Transverse colon (tissue), 4 donors: ENCODE results near the gene SPG7. TPM values are rescaled to one million over a fixed set of nuclear protein-coding genes. Genes with fewer than 3 reads are reported as not detected.

ENCODE experiments used
- DNase-seq: peaks from one replicate; pipeline ENCODE4 v3.0.0-alpha.2; 2019
- H3K27ac ChIP-seq, 4 donors: fragments of 200-600 bp; sonication (generic); 2 replicates each; pipeline ENCODE4 v1.5.1; 2016 to 2018; ENCODE audit warnings: inconsistent platforms in 4 of 4
- H3K27me3 ChIP-seq: fragments of 200-600 bp; sonication (generic); 2 replicates; pipeline ENCODE4 v1.5.1; 2017; ENCODE audit warnings: inconsistent platforms
- H3K36me3 ChIP-seq, 4 donors: fragments of 200-600 bp; sonication (generic); 2 replicates each; pipeline ENCODE4 v1.5.1; 2017 to 2019; ENCODE audit warnings: inconsistent platforms in 4 of 4
- H3K4me1 ChIP-seq, 4 donors: fragments of 200-600 bp; sonication (generic); 2 replicates each; pipeline ENCODE4 v1.5.1; 2017 to 2020; ENCODE audit warnings: inconsistent platforms in 4 of 4
- H3K4me3 ChIP-seq, 4 donors: fragments of 200-600 bp; sonication (generic); 1 replicate in 1 of 4; 2 replicates in 3 of 4; pipeline versions ENCODE4 v1.5.1 to v1.6.1; 2017 to 2019; ENCODE audit warnings: inconsistent platforms in 4 of 4
- H3K9me3 ChIP-seq, 2 donors: fragments of 200-600 bp; sonication (generic); 2 replicates each; pipeline ENCODE4 v1.5.1; 2017 to 2019; ENCODE audit warnings: inconsistent platforms in 2 of 2
- EP300 ChIP-seq: sonication (generic); formaldehyde crosslinking; IDR thresholded peaks from one replicate; pipeline ENCODE4 v1.6.1; 2017; ENCODE audit warnings: antibody characterized with exemption, low read depth
- POLR2A ChIP-seq: fragments of 450-650 bp; IDR thresholded peaks from one replicate; pipeline ENCODE4 v1.6.1; 2016; ENCODE audit warnings: antibody characterized with exemption, mild to moderate bottlenecking, moderate library complexity
- POLR2AphosphoS5 ChIP-seq, 3 donors: sonication (generic); formaldehyde crosslinking; IDR thresholded peaks; one replicate each; pipeline ENCODE4 v1.6.1; 2016; ENCODE audit warnings: antibody characterized with exemption in 3 of 3
- WGBS, 2 donors: methylation state at CpG; one replicate each; pipeline ENCODE4 v1.1.5; 2018; ENCODE audit warnings: low coverage in 1 of 2; 5-methylcytosine and 5-hydroxymethylcytosine counted together
- in situ Hi-C, 4 donors: fragments of 200-750 bp; cut with MboI; loops; one replicate each; pipeline versions ENCODE4 v1.15.0 to v1.15.1; 2017; ENCODE audit warnings: low sequenced_read_pairs in 3 of 4, low pct_ligation_motif_present in 1 of 4, low pct_unique_long_range_greater_than_20kb in 1 of 4
- intact Hi-C: fragments of 100-400 bp; cut with DNase I; formaldehyde crosslinking; loops from one replicate; pipeline ENCODE4 v1.15.1; 2023; ENCODE audit warnings: low total_unique reads
- total RNA-seq, 4 donors: library from RNA; depleted of rRNA; stranded (reverse); fragments of >200 nt; gene quantifications; one replicate each; pipeline ENCODE4 v1.1.0, GENCODE V29; 2016
- TF ChIP-seq, protein P1 (sequence below), 5 experiments: fragments of 200-600 bp in 3 of 5; fragments of 450-650 bp in 2 of 5; sonication (generic) in 3 of 5; IDR thresholded peaks; 1 replicate in 2 of 5; 2 replicates in 3 of 5; pipeline ENCODE4 v1.5.1; 2016 to 2017; ENCODE audit warnings: antibody characterized with exemption in 5 of 5, inconsistent platforms in 3 of 5, mild to moderate bottlenecking in 2 of 5, moderate library complexity in 1 of 5

Gene SPG7
- total RNA-seq, 4 donors from 2014 or later, result 168 to 408 (median 285) TPM

DNA sequence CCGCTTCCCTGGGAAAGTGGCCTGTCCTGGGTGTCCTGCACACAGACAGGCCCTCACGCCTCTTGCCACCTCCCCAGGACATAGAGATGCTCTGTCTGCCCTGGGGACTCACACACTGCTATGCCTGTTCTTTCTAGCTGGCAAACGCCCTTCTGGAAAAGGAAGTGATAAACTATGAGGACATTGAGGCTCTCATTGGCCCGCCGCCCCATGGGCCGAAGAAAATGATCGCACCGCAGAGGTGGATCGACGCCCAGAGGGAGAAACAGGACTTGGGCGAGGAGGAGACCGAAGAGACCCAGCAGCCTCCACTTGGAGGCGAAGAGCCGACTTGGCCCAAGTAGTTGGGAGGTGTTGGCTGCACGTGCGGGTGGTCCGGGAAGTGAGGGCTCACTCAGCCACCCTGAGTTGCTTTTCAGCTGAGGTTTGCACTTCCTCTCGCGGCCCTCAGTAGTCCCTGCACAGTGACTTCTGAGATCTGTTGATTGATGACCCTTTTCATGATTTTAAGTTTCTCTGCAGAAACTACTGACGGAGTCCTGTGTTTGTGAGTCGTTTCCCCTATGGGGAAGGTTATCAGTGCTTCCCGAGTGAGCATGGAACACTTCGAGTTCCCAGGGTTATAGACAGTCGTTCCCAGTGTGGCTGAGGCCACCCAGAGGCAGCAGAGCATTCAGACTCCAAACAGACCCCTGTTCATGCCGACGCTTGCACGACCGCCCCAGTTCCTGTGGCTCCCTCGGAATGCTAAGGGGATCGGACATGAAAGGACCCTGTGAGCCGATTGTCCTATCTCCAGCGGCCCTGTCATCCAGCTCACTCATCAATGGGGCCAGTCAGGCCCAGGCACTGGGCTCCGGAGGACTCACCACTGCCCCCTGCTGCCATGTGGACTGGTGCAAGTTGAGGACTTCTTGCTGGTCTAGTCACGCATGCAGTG is 48.8 kb downstream of the SPG7 start:
- Histone ChIP-seq H3K36me3 (peaks cover 0 to 21% (median 6%) of the 10 kb centered on the region in 4 donors), H3K27ac (no peak overlapping the region)
- intact Hi-C loops, result no loop called here

DNA sequence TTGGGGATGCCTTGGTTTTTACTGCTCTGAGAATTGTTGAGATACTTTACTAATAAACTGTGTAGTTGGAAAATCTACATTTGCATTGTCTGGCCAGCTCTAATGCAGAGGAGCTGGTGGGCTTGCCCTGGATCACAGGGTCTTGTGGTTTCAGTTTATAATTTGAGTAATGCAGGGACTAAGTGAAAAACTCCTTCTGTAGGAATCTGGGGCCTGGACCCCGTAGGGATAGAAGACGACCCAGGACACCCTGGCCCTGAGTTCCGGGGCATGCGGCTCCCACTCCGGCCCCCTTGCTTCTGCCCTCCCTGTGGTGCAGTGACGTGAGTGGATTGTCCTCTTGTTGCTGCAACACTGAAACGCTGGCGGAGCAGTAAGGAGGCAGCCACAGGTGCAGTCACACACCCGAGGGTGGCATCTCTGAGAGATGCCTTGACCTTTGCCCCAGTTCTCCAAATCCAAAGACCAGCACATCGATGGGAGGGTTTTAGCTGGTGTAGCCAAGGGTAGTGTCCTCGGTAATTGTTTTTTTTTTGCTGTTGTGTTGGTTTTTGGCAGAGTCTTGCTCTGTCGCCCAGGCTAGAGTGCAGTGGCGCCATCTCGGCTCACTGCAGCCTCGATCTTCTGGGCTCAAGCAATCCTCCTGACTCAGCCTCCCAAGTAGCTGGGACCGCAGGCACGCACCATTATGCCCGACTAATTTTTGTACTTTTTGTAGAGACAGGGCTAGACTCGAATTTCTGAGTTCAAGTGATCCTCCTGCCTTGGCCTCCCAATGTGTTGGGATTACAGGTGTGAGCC is 49.7 kb downstream of the SPG7 start:
- no peak overlapping the region for H3K27ac ChIP-seq

More for the DNA sequence above, 48.8 kb downstream of the SPG7 start:
- H3K4me1 ChIP-seq, result peaks cover 15 to 29% (median 20%) of the 10 kb centered on the region in 4 donors
- H3K27me3 ChIP-seq, result no peaks in the 10 kb centered on the region
- in situ Hi-C loops, result no loop called here
- no peak overlapping the region for H3K4me3 ChIP-seq
- TF ChIP-seq, protein P1, sequence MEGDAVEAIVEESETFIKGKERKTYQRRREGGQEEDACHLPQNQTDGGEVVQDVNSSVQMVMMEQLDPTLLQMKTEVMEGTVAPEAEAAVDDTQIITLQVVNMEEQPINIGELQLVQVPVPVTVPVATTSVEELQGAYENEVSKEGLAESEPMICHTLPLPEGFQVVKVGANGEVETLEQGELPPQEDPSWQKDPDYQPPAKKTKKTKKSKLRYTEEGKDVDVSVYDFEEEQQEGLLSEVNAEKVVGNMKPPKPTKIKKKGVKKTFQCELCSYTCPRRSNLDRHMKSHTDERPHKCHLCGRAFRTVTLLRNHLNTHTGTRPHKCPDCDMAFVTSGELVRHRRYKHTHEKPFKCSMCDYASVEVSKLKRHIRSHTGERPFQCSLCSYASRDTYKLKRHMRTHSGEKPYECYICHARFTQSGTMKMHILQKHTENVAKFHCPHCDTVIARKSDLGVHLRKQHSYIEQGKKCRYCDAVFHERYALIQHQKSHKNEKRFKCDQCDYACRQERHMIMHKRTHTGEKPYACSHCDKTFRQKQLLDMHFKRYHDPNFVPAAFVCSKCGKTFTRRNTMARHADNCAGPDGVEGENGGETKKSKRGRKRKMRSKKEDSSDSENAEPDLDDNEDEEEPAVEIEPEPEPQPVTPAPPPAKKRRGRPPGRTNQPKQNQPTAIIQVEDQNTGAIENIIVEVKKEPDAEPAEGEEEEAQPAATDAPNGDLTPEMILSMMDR (IDR thresholded peaks at IDR 0.05), result peak; percentile 65 to 81 (median 77)
- peak in 1 of 3 donors; percentile 8 for TF ChIP-seq POLR2AphosphoS5 (IDR thresholded peaks at IDR 0.05)
- TF ChIP-seq POLR2A, result no peak
- TF ChIP-seq EP300, result no peak
- H3K9me3 ChIP-seq, result no peaks in the 10 kb centered on the region
- peak; percentile 83 for DNase-seq
- 72 to 80% methylated on average over 2 to 34 of the region's 34 CpGs for WGBS, 2 donors

DNA sequence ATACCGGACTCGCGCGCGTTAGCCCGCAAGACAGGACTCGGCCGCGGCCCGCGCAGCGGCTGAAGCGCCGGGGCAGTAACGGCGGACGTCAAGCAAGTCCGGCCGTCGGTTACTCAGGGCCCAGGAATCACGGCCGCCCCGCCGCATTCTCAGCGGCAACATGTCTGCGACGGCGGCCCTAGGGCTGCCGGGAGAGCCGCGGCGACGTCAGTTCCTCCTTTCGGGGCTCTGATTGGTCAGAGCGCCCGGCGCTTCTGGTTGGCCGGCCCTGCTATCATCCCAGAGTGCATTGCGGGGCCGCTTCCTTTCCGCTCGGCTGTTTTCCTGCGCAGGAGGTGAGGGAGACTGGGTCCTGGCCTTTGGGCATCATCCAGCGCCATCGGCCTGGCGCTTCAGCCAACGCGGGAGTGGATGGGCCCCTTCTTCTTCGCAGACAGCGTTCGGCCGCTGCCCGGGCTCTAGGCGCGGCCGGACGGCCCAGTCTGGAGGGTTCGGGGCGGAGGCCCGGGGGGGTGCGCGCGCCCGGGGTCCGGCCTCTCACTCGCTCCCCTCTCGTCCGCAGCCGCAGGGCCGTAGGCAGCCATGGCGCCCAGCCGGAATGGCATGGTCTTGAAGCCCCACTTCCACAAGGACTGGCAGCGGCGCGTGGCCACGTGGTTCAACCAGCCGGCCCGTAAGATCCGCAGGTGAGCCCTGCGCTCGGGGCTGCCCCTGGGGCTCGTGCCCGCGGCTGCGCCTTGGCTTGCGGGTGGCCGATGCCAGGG is 52.4 kb downstream of the SPG7 start, which contains the start of gene RPL13:
Gene RPL13 (plus strand): TSS at position 305 of the 764 bp plus-strand sequence. CDS start 278 bp downstream, at position 583.
- peak; percentile 95 for DNase-seq
- H3K4me3 ChIP-seq, result peak within 1 kb of the TSS; percentile 47 to 93 (median 66)
- H3K27ac ChIP-seq, result peak within 1 kb of the TSS; percentile 95 to 99 (median 98)
- H3K27me3 ChIP-seq, result no peaks in the 10 kb centered on the region
- TF ChIP-seq POLR2AphosphoS5 (IDR thresholded peaks at IDR 0.05) (peak; percentile 96 to 98 (median 98)), POLR2A (peak; percentile 99), EP300 (no peak)
- TF ChIP-seq, protein P1 (IDR thresholded peaks at IDR 0.05), result peak in 1 of 5 experiments; percentile 8
- H3K9me3 ChIP-seq, result no peaks in the 10 kb centered on the region
- intact Hi-C loops, result no loop called here
- WGBS, 2 donors, result 2% methylated on average over 50 of the region's 87 CpGs; no CpG with 5 or more reads in 1 of the 2 donors
- H3K36me3 ChIP-seq, result peaks cover 0 to 23% (median 12%) of the 10 kb centered on the region in 4 donors
- in situ Hi-C loops, result no loop called here
- peaks cover 33 to 64% (median 45%) of the 10 kb centered on the region in 4 donors for H3K4me1 ChIP-seq

More for the DNA sequence above, 49.7 kb downstream of the SPG7 start:
- Histone ChIP-seq H3K9me3 (no peaks in the 10 kb centered on the region), H3K36me3 (peaks cover 0 to 26% (median 8%) of the 10 kb centered on the region in 4 donors), H3K4me1 (peaks cover 22 to 37% (median 26%) of the 10 kb centered on the region in 4 donors), H3K27me3 (no peaks in the 10 kb centered on the region), H3K4me3 (no peak overlapping the region)
- no peak for DNase-seq
- TF ChIP-seq, protein P1 (IDR thresholded peaks at IDR 0.05), result peak in 1 of 5 experiments; percentile 4
- TF ChIP-seq EP300, result no peak
- 83 to 94% methylated on average over 4 to 17 of the region's 19 CpGs for WGBS, 2 donors
- in situ Hi-C loops (no loop called here), intact Hi-C loops (no loop called here)
